Measurements from ENCODE around the gene EML1. TPM values are rescaled to one million over a fixed set of nuclear protein-coding genes. Genes with fewer than 3 reads are reported as not detected.

EML1 gene
- total and polyA plus RNA-seq, 2 donors from 2014 or later, result 7.9 to 35.9 TPM

- intact Hi-C loops (cut with DNase I), result no loop called here
- no peaks in the 10 kb centered on the region for H3K36me3 ChIP-seq (ENCODE audit: control insufficient read depth in 2 of 3, insufficient read depth in 3 of 3, low read length in 3 of 3)
- no peaks in the 10 kb centered on the region for H3K4me1 ChIP-seq (ENCODE audit: control insufficient read depth in 2 of 3, insufficient read depth in 2 of 3, low read depth in 1 of 3, low read length in 3 of 3)
- FAIRE-seq (no peak), DNase-seq (no peak)
- H3K4me3 ChIP-seq (ENCODE audit: low read length in 3 of 3), result no peak overlapping the region
- no peak overlapping the region for H3K27ac ChIP-seq (ENCODE audit: low read depth in 2 of 2, low read length in 2 of 2)
- no peaks in the 10 kb centered on the region for H3K27me3 ChIP-seq (ENCODE audit: control insufficient read depth, insufficient read depth, low read length)
- no peak overlapping the region for H3K9ac ChIP-seq (ENCODE audit: low read length in 3 of 3)
- TF ChIP-seq CTCF (IDR thresholded peaks at IDR 0.05; ENCODE audit: borderline replicate concordance, extremely low read depth, insufficient read depth), result no peak
- H3K9me3 ChIP-seq (ENCODE audit: control insufficient read depth in 2 of 3, insufficient read depth in 1 of 3, low read length in 3 of 3), result no peaks in the 10 kb centered on the region
Observed at GRCh38 chr14:99857551-99857950, 64.3 kb downstream of the EML1 start.

DNA sequence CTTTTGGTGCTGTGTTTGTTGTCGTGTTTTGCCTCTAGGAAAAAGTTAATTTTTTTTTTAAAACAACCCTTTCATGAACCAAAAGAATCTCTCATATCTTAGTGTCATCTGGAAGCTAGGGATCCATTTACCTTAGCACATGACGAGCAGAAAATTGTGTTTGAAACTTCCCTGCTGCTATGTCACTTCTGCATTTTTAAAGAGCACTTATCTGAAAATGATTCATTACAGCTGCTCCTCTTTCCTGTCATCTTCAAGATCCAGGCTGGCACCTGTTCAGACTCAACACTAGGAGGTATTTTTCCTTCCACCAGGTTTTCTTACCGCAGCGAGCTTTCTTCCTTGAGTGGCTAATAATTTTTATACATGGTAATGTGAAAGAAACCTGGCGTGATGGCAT, 67.0 kb downstream of the EML1 start:
- no peaks in the 10 kb centered on the region for H3K27me3 ChIP-seq (ENCODE audit: control insufficient read depth, insufficient read depth, low read length)

GRCh38 chr14:99862136-99862535, 68.9 kb downstream of the EML1 start:
- intact Hi-C loops (cut with DNase I), result no loop called here
- no peak for FAIRE-seq
- no peak overlapping the region for H3K4me3 ChIP-seq (ENCODE audit: low read length in 3 of 3)

More for the DNA sequence above, 67.0 kb downstream of the EML1 start:
- intact Hi-C loops (cut with DNase I), result no loop called here
- FAIRE-seq (no peak), DNase-seq (no peak)
- H3K27ac ChIP-seq (ENCODE audit: low read depth in 2 of 2, low read length in 2 of 2), result no peak overlapping the region
- no peak overlapping the region for H3K4me3 ChIP-seq (ENCODE audit: low read length in 3 of 3)
- H3K9ac ChIP-seq (ENCODE audit: low read length in 3 of 3), result no peak overlapping the region
- H3K36me3 ChIP-seq (ENCODE audit: control insufficient read depth in 2 of 3, insufficient read depth in 3 of 3, low read length in 3 of 3), result no peaks in the 10 kb centered on the region
- H3K9me3 ChIP-seq (ENCODE audit: control insufficient read depth in 2 of 3, insufficient read depth in 1 of 3, low read length in 3 of 3), result no peaks in the 10 kb centered on the region
- TF ChIP-seq CTCF (IDR thresholded peaks at IDR 0.05; ENCODE audit: borderline replicate concordance, extremely low read depth, insufficient read depth), result no peak
- peaks cover 0 to 2% (median 0%) of the 10 kb centered on the region in 3 donors for H3K4me1 ChIP-seq (ENCODE audit: control insufficient read depth in 2 of 3, insufficient read depth in 2 of 3, low read depth in 1 of 3, low read length in 3 of 3)

More at GRCh38 chr14:99862136-99862535, 68.9 kb downstream of the EML1 start:
- Histone ChIP-seq H3K9ac (ENCODE audit: low read length in 3 of 3) (no peak overlapping the region), H3K4me1 (ENCODE audit: control insufficient read depth in 2 of 3, insufficient read depth in 2 of 3, low read depth in 1 of 3, low read length in 3 of 3) (peaks cover 0 to 7% (median 0%) of the 10 kb centered on the region in 3 donors), H3K36me3 (ENCODE audit: control insufficient read depth in 2 of 3, insufficient read depth in 3 of 3, low read length in 3 of 3) (no peaks in the 10 kb centered on the region), H3K27me3 (ENCODE audit: control insufficient read depth, insufficient read depth, low read length) (no peaks in the 10 kb centered on the region), H3K27ac (ENCODE audit: low read depth in 2 of 2, low read length in 2 of 2) (no peak overlapping the region), H3K9me3 (ENCODE audit: control insufficient read depth in 2 of 3, insufficient read depth in 1 of 3, low read length in 3 of 3) (no peaks in the 10 kb centered on the region)
- no peak for DNase-seq
- no peak for TF ChIP-seq CTCF (IDR thresholded peaks at IDR 0.05; ENCODE audit: borderline replicate concordance, extremely low read depth, insufficient read depth)
